Parathyroid adenoma (tissue), 2 donors: ENCODE results near the gene RIPOR3.

Experiments used
- H2AFZ ChIP-seq: fragments of 300-600 bp; sonication (generic); one replicate; pipeline ENCODE4 v1.7.0; 2017; ENCODE audit warnings: antibody characterized with exemption, mild to moderate bottlenecking
- H3K27ac ChIP-seq: fragments of 300-600 bp; sonication (generic); one replicate; pipeline ENCODE4 v1.7.0; 2017
- H3K27me3 ChIP-seq: fragments of 300-600 bp; sonication (generic); one replicate; pipeline ENCODE4 v1.7.0; 2017; ENCODE audit warnings: low read length; ENCODE audit not compliant: control insufficient read depth, insufficient read depth
- H3K36me3 ChIP-seq: fragments of 300-600 bp; sonication (generic); one replicate; pipeline ENCODE4 v1.7.0; 2017; ENCODE audit warnings: low read length; ENCODE audit not compliant: control insufficient read depth, insufficient read depth
- H3K4me1 ChIP-seq: fragments of 300-600 bp; sonication (generic); one replicate; pipeline ENCODE4 v1.7.0; 2017; ENCODE audit warnings: control low read depth
- H3K4me2 ChIP-seq: fragments of 300-600 bp; sonication (generic); one replicate; pipeline ENCODE4 v1.7.0; 2017; ENCODE audit warnings: low read length
- H3K4me3 ChIP-seq: fragments of 300-600 bp; sonication (generic); one replicate; pipeline ENCODE4 v1.7.0; 2017; ENCODE audit warnings: low read depth, low read length
- H3K79me2 ChIP-seq: fragments of 300-600 bp; sonication (generic); one replicate; pipeline ENCODE4 v1.7.0; 2017; ENCODE audit warnings: control low read depth
- H3K9ac ChIP-seq: fragments of 300-600 bp; sonication (generic); one replicate; pipeline ENCODE4 v1.7.0; 2017; ENCODE audit warnings: mild to moderate bottlenecking
- H3K9me3 ChIP-seq: fragments of 300-600 bp; sonication (generic); one replicate; pipeline ENCODE4 v1.7.0; 2017; ENCODE audit warnings: low read length; ENCODE audit not compliant: control insufficient read depth
- TF ChIP-seq, protein P1 (sequence below): fragments of 300-600 bp; sonication (generic); IDR thresholded peaks from one replicate; pipeline ENCODE4 v1.7.0; 2017; ENCODE audit warnings: antibody characterized with exemption, mild to moderate bottlenecking
- donor health status: primary hyperparathyroidism.

RIPOR3 gene

DNA sequence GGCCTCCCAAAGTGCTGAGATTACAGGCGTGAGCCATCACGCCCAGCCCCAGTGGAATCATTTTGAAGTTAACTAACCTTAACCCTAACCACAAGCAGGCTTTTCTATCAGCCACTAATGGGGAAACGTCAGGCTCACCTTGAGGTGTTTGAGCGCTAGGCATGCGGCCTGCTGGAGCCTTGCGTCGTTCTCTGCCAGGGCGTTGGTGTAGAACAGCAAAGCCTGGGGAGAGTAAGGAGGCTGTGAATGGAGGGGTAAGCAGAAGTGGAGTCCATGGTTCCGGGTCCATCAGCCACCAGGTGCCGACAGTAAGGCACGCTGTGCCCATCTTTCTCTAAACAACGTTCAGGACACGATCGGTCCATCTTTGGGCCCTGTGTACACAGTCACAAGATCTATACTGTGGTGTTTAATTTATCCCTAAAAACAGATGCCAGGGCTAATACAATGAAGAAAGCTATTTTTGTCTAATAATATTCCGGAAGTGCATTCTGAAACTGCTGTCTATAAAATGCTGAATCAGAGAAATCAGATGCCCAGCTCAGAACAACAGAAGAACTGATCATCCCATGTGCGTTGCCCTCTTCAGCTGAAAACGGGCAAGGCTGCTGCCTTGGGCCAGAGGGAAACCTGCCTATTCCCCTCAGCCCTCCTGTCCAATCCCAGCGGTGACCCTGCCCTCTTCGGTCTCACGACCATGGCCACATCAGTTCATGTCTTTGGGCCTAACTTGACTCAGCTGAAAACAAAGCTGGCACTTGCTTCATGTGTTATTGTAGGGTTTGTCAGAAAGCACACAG lies 101.6 kb downstream of the RIPOR3 start:
- no peaks in the 10 kb centered on the region for H3K79me2 ChIP-seq
- H3K9me3 ChIP-seq = no peaks in the 10 kb centered on the region
- no peaks in the 10 kb centered on the region for H3K36me3 ChIP-seq
- no peak overlapping the region for H3K4me3 ChIP-seq
- H3K4me2 ChIP-seq = no peak overlapping the region
- TF ChIP-seq, protein P1, sequence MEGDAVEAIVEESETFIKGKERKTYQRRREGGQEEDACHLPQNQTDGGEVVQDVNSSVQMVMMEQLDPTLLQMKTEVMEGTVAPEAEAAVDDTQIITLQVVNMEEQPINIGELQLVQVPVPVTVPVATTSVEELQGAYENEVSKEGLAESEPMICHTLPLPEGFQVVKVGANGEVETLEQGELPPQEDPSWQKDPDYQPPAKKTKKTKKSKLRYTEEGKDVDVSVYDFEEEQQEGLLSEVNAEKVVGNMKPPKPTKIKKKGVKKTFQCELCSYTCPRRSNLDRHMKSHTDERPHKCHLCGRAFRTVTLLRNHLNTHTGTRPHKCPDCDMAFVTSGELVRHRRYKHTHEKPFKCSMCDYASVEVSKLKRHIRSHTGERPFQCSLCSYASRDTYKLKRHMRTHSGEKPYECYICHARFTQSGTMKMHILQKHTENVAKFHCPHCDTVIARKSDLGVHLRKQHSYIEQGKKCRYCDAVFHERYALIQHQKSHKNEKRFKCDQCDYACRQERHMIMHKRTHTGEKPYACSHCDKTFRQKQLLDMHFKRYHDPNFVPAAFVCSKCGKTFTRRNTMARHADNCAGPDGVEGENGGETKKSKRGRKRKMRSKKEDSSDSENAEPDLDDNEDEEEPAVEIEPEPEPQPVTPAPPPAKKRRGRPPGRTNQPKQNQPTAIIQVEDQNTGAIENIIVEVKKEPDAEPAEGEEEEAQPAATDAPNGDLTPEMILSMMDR = no peak
- H3K4me1 ChIP-seq = peaks cover 3% of the 10 kb centered on the region
- H3K27ac ChIP-seq = no peak overlapping the region
- H2AFZ ChIP-seq = no peak overlapping the region
- H3K27me3 ChIP-seq = no peaks in the 10 kb centered on the region
- no peak overlapping the region for H3K9ac ChIP-seq

DNA sequence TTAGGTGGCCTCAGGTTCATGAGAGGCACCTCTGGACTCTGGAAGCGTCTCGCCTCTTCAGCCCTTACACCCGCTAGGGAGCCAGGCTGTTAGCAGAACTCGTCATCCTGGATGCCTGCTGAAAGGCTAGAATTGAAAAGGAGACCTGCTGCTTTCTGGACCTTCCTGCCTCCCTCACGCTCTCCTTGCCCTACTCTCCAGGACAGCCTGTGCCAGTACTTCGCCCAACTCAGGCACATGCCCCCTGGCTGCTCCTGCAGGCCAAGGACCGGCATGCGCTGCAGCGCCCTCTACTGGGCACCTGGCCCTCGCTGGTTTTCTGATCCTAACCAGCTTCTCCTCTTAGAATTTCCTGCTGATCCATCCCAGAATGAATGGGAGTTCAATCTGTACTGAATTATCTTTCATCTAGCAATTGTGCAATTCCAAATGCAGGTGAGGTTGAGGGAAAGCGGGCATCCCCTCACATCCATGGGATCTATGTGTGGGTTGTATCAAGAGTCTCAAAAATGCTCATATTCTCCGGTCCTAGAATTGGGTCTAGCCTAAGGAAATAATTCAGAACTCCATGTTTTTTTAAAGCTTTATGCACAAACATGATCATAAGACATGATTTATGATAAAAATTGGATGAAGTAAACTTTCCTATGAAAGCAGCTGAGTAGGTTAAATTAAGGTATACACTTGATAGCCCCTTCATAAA lies 103.2 kb downstream of the RIPOR3 start:
- Histone ChIP-seq H3K36me3 (no peaks in the 10 kb centered on the region), H3K79me2 (peaks cover 8% of the 10 kb centered on the region), H3K27me3 (no peaks in the 10 kb centered on the region), H3K9me3 (no peaks in the 10 kb centered on the region), H3K4me3 (no peak overlapping the region), H3K9ac (no peak overlapping the region), H3K27ac (no peak overlapping the region), H3K4me2 (no peak overlapping the region), H3K4me1 (peaks cover 7% of the 10 kb centered on the region), H2AFZ (no peak overlapping the region)
- TF ChIP-seq, protein P1 = peak; percentile 77

DNA sequence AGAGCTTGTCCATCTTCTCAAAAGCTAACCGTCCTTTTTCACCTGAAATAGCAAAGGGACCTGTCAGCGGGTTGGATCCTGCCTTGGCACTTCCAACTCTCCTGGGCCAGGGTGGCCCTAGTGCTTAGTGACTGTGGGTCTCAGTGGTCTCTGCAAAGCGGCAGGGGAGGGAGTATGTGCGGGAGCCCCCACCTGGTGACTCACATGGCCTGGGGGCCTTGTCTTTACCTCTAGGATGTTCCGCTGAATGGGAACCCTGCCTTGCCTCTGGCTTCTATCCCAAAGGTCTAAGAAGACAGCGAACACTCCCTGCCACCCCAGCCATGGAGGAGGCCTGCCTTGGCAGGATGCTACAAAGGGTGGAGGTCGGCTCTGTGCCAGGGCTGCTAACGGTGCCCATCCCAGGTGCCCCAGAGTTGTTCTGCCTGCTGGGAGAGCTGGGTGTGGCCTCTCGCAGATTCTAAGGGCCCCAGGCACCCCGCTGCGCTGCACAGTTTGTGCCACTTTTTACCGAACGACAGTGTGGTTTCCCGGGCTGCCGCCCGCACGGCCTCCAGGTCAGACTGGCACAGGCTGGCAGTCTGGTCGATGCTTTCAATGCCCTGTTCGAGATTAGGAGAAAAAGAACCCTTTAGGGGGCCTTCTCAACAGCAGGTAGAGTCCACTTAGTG lies 103.9 kb downstream of the RIPOR3 start:
- no peak overlapping the region for H3K9ac ChIP-seq
- no peak overlapping the region for H2AFZ ChIP-seq
- no peak overlapping the region for H3K4me3 ChIP-seq
- no peaks in the 10 kb centered on the region for H3K27me3 ChIP-seq
- H3K9me3 ChIP-seq = no peaks in the 10 kb centered on the region
- no peak overlapping the region for H3K4me2 ChIP-seq
- peaks cover 13% of the 10 kb centered on the region for H3K4me1 ChIP-seq
- H3K27ac ChIP-seq = no peak overlapping the region
- TF ChIP-seq, protein P1 = no peak
- H3K79me2 ChIP-seq = peaks cover 8% of the 10 kb centered on the region
- no peaks in the 10 kb centered on the region for H3K36me3 ChIP-seq

DNA sequence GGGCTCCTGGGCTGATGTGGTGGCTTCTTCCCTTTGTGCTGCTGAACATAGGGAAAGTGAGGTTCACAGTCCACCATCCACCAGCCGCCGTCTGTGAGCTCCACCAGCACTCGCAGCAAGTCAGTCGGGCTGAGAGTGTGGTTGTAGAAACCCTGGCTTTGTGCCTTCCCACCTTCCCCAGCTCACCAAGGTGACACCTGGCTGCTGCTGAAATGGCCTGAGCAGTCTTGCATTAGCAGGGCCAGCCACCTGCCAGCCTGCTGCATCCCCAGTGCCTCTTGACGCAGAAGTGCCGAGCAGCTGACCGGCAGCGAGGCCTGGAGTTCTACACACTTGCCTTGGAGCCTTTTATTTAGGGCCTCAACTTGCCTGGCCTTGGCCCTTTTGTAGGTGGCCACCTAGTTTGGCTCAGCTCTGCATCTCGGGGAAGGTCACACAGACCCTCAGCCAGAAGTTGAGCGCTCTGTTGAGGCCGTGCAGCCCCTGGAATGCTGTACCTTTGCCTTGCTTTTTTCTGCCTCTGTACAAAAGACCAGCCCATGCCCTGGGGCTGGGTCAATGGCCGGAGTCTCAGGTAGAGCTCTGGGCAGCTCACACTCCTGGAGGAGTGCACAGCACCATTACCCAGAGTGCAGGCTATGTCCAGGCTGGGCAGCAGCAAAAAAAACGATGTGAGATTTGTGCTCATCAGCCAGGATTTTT lies 104.7 kb downstream of the RIPOR3 start:
- H3K27ac ChIP-seq = no peak overlapping the region
- no peaks in the 10 kb centered on the region for H3K36me3 ChIP-seq

More for the DNA sequence above, 104.7 kb downstream of the RIPOR3 start:
- Histone ChIP-seq H3K9ac (no peak overlapping the region), H3K9me3 (no peaks in the 10 kb centered on the region), H2AFZ (no peak overlapping the region), H3K4me3 (no peak overlapping the region), H3K4me2 (no peak overlapping the region), H3K27me3 (no peaks in the 10 kb centered on the region), H3K4me1 (peaks cover 18% of the 10 kb centered on the region), H3K79me2 (peaks cover 8% of the 10 kb centered on the region)
- TF ChIP-seq, protein P1 = no peak
